Measurements from ENCODE around the gene HMGA1.

DNA sequence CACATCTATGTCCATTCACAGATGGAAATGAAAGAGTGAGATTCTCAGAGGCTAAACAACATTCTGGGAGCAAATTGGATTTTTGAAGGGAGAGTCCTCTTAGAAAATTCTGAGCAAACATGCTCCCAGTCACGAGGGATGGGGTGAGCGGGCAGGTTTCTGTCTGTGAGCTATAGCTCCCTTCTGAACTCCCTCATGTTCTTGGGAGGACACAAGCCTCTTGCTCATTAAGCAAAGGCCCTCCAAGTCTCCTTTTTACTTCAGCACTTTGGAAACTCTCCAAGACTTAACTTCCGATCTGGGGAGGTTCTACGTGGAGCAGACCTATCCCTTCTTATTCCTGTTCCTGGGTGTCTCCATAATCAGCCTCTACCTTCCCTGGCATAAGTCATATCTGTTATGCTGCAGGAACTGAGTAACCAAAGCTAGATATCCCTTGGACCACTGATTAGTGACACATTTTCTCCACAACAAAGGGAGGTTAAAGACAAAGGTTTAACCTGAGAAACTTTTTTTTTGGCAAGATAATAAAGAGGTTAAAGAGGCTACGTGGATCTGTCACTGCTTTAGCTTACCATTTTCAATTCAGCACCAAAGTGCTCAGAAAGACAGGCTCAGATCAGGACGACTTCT lies 45.1 kb downstream of the HMGA1 start:
- TF ChIP-seq, protein P1, sequence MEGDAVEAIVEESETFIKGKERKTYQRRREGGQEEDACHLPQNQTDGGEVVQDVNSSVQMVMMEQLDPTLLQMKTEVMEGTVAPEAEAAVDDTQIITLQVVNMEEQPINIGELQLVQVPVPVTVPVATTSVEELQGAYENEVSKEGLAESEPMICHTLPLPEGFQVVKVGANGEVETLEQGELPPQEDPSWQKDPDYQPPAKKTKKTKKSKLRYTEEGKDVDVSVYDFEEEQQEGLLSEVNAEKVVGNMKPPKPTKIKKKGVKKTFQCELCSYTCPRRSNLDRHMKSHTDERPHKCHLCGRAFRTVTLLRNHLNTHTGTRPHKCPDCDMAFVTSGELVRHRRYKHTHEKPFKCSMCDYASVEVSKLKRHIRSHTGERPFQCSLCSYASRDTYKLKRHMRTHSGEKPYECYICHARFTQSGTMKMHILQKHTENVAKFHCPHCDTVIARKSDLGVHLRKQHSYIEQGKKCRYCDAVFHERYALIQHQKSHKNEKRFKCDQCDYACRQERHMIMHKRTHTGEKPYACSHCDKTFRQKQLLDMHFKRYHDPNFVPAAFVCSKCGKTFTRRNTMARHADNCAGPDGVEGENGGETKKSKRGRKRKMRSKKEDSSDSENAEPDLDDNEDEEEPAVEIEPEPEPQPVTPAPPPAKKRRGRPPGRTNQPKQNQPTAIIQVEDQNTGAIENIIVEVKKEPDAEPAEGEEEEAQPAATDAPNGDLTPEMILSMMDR (IDR thresholded peaks at IDR 0.05): no peak
- TF ChIP-seq, protein P2, sequence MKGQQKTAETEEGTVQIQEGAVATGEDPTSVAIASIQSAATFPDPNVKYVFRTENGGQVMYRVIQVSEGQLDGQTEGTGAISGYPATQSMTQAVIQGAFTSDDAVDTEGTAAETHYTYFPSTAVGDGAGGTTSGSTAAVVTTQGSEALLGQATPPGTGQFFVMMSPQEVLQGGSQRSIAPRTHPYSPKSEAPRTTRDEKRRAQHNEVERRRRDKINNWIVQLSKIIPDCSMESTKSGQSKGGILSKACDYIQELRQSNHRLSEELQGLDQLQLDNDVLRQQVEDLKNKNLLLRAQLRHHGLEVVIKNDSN (IDR thresholded peaks at IDR 0.05; ENCODE audit: borderline replicate concordance, low read depth): no peak
- TF ChIP-seq GABPA (IDR thresholded peaks at IDR 0.05; ENCODE audit: low read depth) (no peak), CHD2 (IDR thresholded peaks at IDR 0.05; ENCODE audit: low read length, partially characterized antibody) (no peak), NFIC (IDR thresholded peaks at IDR 0.05; ENCODE audit: borderline replicate concordance) (no peak), MXI1 (IDR thresholded peaks at IDR 0.05; ENCODE audit: low read depth, low read length) (no peak), POLR2AphosphoS5 (IDR thresholded peaks at IDR 0.05; ENCODE audit: low read depth, low read length) (no peak), EZH2phosphoT487 (IDR thresholded peaks at IDR 0.05; ENCODE audit: borderline replicate concordance, low read depth) (no peak), NRF1 (IDR thresholded peaks at IDR 0.05; ENCODE audit: low read depth, low read length) (no peak), EP300 (IDR thresholded peaks at IDR 0.05; ENCODE audit: borderline replicate concordance in 1 of 2, low read depth in 1 of 2, low read length in 1 of 2) (no peak), SMC3 (IDR thresholded peaks at IDR 0.05; ENCODE audit: low read depth, low read length) (no peak)
- TF ChIP-seq, protein P3, sequence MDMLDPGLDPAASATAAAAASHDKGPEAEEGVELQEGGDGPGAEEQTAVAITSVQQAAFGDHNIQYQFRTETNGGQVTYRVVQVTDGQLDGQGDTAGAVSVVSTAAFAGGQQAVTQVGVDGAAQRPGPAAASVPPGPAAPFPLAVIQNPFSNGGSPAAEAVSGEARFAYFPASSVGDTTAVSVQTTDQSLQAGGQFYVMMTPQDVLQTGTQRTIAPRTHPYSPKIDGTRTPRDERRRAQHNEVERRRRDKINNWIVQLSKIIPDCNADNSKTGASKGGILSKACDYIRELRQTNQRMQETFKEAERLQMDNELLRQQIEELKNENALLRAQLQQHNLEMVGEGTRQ (IDR thresholded peaks at IDR 0.05; ENCODE audit: borderline replicate concordance, low read depth, low read length): no peak
- TF ChIP-seq, protein P4, sequence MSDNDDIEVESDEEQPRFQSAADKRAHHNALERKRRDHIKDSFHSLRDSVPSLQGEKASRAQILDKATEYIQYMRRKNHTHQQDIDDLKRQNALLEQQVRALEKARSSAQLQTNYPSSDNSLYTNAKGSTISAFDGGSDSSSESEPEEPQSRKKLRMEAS (IDR thresholded peaks at IDR 0.05; ENCODE audit: low read depth): no peak
